Lung microvascular endothelial cell (primary cell): ENCODE data around the gene SMC6. TPM values are rescaled to one million over a fixed set of nuclear protein-coding genes. Genes with fewer than 3 reads are reported as not detected.
A peak's percentile ranks its signal among the peaks of the same experiment; 100 is the strongest.

Source experiments
- DNase-seq, 2 donors: peaks; one replicate each; pipeline versions ENCODE4 v3.0.0 to v3.0.0-alpha.2; 2010; ENCODE audit warnings: low read depth in 2 of 2
- total RNA-seq: library from RNA; depleted of rRNA; stranded (reverse); fragments of >200 nt; gene quantifications from 2 replicates; pipeline ENCODE4 v1.2.1, GENCODE V29; 2014

Gene SMC6
- total RNA-seq, 1 donor from 2014 or later, result 10.9 TPM

- peak in 1 of 2 donors; percentile 21 for DNase-seq
Observed at GRCh38 chr2:17652681-17653394, 100.8 kb downstream of the SMC6 start.

- no peak for DNase-seq
Observed at GRCh38 chr2:17649026-17649425, 104.6 kb downstream of the SMC6 start.

- DNase-seq, result no peak
Observed at GRCh38 chr2:17648581-17648980, 105.0 kb downstream of the SMC6 start.

GRCh38 chr2:17646838-17647701, 106.5 kb downstream of the SMC6 start:
- DNase-seq, result no peak

GRCh38 chr2:17646081-17646554, 107.5 kb downstream of the SMC6 start:
- peak; percentile 73 to 79 for DNase-seq

- DNase-seq, result peak in 1 of 2 donors; percentile 39
Observed at GRCh38 chr2:17644997-17645720, 108.5 kb downstream of the SMC6 start.

DNA sequence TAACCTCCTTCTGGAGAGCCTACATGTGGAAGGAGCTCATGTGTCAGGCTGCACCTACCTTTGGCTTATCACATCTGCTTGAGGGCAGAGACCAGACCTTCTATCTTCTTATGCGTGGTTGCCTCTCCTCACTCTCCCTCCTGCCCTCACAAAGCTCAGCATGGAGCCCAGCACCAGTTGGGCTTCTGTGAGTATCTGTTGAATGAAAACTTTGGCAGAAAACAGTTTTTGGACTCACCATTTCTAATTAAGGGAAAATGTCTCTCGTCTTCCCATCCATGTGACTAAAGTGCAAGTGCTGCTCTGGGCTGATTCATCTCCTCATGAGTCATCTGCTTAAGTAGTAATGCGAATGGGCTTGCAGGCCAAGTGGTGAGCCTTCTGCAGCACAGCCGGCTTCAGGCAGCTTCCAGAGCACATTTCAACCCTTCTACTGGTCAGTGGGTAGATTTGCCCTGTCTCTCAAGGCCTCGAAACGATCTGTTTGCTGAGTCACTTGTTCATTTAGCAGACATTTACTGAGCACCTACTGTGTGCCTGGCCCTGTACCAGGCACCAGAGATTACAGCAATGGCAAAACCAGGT, 110.5 kb downstream of the SMC6 start:
- DNase-seq, result peak in 1 of 2 donors; percentile 95

DNA sequence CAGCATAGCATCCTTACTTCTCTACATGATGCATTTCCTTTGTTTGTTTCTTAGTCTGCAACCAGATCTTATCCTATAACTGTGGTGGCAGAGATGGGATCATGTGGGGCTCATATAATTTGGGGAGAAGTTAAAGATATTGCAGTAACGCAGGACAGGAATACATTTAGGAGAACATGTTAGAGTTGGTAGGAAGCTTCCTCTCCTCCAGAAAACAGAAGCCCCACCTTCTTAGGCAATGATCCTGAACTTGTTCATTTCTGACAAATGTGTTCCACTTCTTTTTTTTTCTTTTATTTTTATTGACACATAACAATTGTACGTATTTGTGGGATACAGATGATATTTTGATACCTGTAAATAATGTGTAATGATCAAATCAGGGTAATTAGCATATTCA, 113.2 kb downstream of the SMC6 start:
- DNase-seq, result no peak

- DNase-seq, result no peak
Observed at GRCh38 chr2:17638196-17638743, 115.3 kb downstream of the SMC6 start.

DNA sequence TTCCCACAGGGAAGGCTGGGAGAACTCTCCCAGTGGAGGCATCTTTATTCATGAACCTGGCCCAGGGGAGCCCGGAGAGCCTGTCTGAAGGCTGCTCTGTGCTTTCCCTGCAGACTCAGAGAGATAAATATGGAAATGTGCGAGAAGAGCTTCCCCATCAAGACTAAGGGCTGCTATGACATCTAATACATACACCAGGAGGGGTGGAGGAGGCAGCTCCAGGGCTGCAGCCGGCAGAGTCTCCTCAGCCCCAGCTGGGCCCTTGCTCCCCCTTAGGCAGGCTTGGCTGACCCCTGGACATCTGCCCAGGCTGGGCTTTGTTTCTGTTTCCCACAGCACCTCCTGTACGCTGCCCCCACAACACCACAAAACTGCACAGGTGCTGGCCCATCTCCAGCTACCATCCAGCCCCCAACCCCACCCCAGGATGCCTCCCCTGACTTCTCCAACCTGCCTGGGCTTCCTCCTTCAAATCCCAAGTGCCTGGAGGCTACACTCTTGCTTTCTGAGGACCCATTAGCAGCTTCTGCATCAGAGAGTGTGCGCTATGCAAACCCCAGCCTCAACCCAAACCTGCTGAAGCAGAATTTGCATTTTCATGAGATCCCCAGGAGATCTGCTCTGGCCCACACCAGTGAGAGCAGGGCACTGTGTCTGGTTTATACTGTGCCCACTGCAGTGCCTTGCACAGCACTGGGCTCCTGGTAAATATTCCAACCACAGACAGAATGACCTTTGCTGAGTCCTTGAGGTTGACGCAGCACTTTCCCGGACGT, 116.3 kb downstream of the SMC6 start:
- no peak for DNase-seq

DNA sequence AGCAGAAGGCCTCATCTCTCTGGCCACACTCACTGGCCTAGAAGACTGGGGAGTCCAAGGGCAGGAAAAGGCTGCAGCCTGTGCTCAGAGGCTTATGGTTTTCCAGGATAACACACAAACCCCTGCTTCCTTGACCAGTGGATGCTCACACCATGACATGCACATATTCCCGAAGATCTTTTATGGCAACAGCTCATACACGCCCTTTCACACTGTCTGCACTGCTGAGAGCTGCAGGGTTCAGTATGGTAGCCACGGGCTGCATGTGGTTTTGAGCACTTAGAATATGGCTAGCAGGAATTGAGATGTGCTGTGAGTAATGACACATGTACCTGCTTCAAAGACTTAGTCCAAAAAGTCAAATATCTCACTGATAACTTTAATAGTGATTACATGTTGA, 117.4 kb downstream of the SMC6 start:
- DNase-seq, result no peak

GRCh38 chr2:17634997-17635396, 118.6 kb downstream of the SMC6 start:
- no peak for DNase-seq

- no peak for DNase-seq
Observed at GRCh38 chr2:17630089-17630488, 123.5 kb downstream of the SMC6 start.

GRCh38 chr2:17628349-17629261, 125.0 kb downstream of the SMC6 start:
- no peak for DNase-seq

GRCh38 chr2:17627434-17627833, 126.2 kb downstream of the SMC6 start:
- DNase-seq, result no peak

- no peak for DNase-seq
Observed at GRCh38 chr2:17626986-17627385, 126.6 kb downstream of the SMC6 start.

DNA sequence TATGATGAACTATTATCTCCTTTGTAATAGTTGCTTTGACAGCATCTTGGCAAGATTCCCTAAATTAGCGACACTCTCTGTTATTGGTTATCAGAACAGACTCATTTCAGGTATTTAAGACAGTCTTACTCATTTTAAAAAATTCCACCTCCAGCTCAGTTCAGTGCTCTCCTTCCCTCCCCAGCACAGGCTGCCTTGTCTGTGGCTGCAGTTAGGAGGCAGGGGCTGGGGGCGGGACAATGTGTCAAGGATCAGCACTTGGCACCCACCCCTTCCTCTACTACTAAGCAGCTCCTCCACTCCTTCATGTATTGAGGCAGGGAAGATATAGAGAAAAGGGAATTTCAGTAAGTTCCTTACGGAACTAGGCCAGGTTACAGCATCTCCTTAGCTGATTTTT, 128.2 kb downstream of the SMC6 start:
- DNase-seq, result no peak

GRCh38 chr2:17621781-17622180, 131.8 kb downstream of the SMC6 start:
- no peak for DNase-seq

DNA sequence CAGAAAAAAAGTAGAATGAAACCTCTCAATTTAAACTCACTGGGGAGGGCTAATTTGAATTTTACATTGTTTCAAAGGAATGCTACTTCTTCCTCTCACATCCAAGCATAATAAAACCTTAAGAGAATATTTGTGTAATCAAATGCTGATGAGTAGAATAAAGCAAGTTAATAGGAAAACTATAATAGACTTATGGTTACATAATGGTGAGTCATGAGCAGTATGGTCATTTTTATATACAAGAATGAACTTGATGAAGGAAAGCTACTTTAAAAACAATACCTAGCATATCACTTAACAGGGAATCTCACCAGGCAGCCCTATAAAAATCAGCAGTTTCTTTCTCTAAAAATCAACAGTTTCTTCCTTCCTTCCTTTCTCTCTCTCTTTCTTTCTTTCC, 132.8 kb downstream of the SMC6 start:
- DNase-seq, result peak in 1 of 2 donors; percentile 12
